KG1 (cell line): ENCODE data around the gene LANCL2.
"Not testable (repeated sequence)": the region's sequence is repeated elsewhere in the genome, so short reads cannot be mapped to it uniquely, and the experiment has no call there.

Source experiments
- DNase-seq: peaks from one replicate; lab custom pipeline; 2025; lab: John Stamatoyannopoulos, UW

The LANCL2 gene, protein sequence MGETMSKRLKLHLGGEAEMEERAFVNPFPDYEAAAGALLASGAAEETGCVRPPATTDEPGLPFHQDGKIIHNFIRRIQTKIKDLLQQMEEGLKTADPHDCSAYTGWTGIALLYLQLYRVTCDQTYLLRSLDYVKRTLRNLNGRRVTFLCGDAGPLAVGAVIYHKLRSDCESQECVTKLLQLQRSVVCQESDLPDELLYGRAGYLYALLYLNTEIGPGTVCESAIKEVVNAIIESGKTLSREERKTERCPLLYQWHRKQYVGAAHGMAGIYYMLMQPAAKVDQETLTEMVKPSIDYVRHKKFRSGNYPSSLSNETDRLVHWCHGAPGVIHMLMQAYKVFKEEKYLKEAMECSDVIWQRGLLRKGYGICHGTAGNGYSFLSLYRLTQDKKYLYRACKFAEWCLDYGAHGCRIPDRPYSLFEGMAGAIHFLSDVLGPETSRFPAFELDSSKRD

DNA sequence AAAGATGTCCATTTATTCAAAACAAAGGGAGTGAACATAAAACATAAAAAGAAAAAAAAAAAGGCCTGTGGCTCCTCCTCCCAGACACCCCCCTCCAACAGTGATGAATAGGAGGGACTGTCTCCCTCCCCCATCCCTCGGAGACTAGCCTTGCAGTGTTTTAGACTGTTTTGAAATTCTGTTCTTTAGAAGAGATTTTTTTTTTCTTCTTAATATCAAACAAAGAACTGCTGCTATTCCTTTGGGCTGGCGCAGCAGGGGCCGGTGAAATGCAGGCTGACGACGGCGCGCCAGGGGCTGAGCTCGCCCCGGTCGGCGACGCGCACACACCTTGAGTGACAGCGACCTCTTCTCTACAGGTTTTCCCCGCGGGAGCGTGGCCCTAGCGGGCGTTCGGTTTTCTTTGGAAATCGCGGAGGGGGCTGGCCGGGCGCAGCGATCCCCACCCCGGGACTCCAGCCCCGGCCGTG lies at the start of gene LANCL2:
TSS of gene LANCL2 (plus strand) at position 133 of the 470 bp plus-strand sequence. CDS start 689 bp downstream, outside the sequence.
- DNase-seq: peak; percentile 72

DNA sequence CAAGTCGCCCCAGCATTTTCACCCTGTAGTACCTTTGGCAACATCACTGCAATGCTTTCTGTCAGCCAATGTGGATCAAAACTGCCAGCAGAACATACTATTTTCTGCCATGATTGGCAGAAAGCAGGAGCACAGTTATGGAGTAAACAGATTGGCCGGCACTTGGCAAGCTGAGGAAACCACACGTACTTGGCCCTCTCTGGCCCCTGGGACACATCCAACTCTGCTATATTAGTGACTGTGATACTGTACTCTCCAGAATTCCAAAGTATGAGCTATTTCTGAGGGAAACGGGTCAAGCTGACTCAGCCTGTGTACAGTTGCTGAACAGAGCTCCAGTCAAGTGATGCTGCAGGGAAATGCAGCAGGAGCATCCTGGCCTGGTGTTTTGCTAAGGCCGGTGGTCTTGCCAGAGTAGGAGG lies 39.8 kb upstream of the LANCL2 start:
- no peak for DNase-seq

DNA sequence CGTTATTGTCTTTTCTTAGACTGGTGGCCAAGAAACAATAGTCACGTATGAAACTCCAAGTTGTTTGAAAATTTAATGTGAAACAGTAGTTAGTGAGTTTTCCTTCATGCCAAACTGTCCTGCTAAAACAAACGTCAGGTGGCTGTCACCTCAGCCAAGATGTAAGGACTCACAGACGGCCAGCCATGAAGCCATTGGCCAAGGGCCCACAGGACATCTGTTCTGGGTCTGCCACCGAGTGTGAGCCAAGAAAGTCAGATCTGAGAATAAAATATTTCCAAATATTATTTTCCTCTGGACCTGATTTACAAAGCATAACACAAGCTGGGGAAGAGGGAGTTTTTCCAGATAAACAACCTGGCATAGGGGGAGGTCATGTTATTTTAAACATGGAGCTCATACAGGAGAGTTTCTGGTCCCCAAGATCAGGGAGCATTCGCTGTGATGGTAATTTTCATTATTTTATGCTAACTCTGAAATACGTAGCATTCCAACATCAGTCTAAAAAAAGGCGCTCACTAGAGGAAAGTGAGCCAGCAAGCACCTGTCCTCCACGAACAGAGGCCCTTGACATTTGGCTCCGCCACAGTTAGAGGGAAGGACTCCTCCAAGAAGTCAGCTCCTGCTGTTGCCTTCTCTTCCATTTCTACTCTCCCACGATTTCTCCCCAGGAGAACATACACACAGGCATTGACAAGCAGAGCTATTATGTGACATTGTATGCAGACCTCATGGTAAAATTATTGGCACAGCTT lies 38.9 kb upstream of the LANCL2 start:
- no peak for DNase-seq

DNA sequence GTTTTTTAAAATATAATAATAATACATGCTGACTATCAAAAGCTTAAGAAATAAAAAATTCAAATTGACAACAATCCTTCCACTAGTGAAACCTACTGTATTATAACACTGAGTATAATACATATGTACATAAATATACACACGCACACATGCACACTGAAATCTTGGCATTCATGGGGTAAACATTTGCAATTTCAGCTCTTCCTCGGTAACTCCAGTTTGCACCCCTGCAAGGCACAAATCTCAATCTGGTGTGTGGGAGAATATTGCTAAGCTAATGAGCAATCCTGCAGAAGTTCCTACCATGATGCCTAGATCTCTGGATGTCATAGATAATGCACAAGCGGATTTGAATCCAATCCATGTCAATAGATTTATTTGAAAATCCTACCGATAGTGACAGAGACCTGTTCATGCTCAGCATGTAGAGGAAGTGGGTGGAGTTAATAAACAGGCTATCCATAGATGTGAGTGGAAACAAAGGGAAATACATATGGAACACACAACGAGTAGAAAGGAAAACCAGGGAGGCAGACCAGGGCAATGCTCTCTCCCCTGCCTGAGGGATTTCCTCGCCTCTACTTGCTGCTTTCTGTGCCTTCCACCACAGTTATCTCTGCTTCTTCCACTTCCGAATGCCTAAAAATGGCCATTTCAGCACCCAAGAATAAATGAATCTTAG lies 38.1 kb upstream of the LANCL2 start:
- no peak for DNase-seq

DNA sequence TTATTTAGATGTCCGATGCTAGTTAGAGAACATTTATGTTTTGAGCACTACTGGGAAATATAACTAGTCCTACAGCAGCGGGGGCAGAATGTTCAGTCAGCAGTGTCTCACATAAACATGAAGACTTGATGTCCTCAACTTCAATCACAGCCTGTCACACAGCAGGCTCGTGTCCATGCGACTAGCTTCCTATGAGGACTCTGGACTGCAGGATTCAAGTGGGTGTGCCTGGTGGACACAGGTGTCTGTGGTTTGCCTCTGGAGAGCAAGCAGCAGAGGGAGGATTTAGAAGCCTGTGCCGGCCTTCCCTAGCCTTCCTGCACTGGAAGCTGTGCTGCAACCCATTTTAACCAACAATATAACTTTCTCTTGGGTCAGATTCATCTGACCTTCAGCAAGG lies 30.0 kb upstream of the LANCL2 start:
- DNase-seq: no peak

DNA sequence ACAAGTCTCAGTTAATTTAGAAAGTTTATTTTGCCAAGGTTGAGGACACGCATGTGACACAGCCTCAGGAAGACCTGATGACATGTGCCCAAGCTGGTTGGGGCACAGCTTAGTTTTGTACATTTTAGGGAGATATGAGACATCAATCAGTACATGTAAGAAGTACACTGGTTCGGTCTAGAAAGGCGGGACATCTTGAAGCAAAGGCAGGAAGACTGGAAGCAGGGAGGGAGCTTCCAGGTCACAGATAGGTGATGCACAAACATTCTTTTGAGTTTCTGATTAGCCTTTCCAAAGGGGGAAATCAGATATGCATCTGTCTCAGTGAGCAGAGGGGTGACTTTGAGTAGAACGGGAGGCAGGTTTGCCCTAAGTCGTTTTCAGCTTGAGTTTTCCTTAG lies 29.4 kb upstream of the LANCL2 start:
- DNase-seq: no peak

DNA sequence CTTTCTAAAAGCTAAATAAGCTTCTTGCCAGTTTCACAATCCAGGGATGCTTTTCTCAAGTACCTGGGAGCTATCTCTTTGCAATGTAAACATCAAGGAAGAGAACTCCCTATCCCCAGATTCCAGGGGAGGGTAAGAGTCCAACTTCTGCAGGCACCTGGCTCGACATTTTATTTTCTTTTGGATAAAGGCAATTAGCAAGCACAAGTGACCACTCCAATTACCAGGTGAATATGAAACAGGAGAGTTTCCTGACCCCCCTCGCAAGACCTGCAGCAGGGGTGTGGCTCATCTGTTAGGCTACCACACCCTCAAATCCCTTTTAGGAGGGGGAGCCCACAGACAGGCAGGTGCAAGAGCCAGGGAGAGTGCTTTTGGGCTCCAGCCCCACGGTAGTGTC lies 28.6 kb upstream of the LANCL2 start:
- no peak for DNase-seq

DNA sequence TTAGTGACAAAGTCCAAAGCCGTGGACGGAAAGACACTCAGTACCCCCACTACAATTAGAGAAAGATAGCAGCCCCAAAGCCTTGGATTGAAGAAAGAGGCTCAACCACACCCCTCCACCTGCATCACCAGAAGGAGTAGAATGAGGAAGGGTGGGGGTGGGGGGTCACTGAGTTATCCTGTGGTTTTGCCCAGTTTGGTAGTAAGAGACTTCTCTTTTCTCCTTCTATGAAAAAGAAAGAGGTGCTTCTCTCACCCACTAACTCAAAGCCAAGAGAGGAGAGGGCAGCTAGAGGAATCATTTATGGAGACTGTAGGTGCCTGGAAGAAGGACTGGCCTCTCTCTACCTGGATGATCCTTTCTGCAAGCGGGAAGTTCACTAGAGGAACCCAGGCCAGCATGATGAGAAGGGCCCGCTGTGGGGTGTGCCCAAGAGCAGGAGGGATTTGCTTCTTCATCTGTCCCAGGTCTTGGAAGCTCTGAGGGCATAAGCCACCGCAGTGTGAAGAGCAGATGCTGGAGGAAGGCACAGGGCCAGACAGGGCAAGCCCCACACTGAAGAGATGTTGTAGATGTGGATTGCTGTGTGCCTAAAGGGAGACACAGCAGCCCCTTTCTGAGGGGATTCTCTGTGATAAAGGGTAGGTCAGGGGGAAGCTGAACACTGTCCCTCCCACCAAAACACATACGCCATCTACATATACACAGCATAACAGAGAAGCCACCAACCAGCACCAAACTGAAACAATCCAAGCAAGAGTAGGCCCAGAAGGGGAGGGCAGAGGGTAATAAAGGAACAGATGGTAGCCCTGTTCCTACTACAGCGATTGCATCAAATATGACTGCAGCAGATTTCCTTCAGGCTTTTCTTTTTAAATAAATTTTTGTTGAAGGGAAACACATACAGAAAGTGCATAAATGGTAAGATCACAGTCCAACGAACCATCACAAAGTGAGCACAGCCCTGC lies 25.8 kb upstream of the LANCL2 start:
- no peak for DNase-seq

DNA sequence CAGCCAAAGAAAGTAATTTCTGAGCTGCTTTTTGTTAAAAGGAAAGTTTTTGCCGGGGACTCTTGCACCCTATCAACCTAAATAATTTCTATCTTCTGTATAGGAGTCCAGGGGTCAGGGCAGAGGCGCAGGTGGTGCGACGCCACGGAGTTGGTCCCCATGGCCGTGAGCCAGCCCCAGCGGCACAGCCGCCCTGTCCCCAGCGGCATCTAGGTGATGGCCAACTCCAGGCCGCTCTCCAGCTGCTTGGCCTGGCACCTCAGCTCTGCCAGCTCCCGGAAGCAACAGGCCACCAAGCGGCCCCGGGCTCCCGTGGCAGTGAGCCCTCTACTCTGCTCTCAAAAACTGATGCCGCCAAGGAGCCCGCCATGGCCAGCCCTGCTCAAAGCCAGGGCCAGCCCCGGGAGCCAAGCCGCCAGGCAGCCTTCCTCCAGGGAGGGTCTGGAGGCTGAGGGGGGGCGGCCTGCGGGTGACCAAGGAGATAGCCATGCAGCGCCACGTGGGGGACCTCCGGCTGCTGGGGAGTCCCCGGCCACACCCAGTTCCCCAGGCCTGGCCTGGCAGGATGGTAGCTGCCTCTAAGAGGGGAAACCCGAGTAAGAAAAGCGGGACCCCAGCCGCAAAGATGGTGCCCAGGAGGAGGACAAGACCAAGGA lies 22.8 kb upstream of the LANCL2 start:
- DNase-seq: no peak

DNA sequence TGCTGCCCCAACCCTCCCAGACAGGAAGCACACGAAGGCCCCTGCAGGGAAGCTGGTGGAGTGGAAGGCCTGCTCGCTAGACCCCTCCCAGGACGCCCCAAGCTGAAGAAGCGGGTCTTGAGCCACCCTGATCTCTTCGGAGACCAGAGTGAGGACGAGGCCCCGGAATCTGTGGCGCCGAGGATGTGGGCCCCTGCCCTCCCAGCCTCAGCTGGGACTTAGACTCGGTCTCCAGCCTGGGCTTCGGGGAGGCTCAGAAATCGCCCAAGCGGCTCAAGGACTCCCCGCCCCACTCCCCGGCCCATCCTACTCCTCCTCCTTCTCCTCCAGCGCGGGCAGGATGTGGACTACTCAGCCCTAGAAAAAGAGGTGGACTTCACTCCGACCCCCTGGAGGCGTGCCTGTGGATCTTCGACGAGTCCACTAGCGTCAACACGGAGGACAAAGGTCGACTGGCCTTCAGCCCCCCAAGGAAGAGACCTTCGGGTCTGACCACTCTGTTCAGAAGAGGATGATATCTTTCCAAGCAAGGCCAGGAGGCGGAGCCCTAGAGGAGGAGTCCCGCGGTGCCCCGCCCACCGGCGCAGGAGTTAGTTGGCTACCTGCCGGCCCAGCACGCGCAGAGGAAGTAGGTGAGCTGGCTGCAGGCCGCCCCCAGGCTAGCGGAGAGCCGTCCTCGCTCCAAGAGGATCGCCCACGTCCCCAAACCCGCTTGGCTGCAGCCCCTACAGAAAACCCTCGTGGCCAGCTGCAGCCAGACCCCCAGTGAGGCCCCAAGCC lies 21.9 kb upstream of the LANCL2 start:
- no peak for DNase-seq

DNA sequence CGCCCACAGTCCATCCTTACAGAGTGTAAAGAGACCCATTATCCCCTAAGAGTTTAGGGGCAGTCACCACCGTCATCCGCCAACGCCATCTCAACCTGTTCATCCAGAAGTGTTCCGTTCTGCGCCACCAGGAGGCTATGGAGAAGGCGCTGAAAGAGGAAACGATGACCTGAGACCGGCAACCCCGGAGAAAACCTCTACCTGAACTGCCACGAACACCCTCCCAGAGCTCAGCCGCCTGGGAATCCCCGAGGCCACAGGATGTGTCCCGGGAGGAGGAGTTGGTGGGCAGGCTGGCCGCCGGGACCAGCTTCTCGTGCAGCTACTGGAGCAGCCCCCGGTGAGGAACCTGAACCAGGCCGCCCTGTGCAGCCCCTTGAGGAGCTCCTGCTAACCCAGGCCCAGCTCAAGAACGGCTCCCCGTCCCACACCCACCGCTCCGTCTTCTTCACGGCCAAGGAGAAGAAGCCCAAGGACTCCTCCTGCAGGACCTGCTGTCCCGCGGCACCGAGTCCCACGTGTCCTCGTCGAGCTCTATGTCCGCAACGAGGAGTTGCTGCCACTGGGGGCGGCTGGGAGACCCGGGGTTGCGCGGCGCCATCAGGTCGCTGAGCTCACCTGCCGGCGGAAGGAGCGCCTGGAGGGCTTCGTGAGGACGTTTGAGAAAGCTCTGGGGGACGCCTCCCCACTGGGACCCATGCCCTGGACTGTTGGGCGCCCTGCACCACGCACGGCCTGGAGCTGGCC lies 21.1 kb upstream of the LANCL2 start:
- DNase-seq: no peak

DNA sequence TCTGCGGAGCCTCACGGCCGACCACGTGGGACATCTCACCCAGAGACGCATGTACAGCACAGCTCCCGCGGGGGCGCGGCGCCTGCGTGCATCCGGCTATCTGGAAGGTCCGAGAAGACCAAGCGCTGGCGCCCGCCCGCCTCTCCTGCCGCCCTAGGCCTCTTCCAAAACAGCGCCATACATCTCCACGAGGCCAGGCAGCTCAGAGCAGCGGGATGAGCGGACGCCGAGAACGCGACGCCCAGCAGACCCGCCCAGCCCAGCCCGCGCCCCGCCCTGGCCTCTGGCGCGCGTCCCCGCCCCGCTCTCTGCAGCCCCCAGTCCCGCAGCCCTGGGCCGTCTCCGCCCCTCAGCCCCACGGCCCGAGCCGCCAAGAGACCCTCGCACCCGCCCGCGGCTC lies 20.3 kb upstream of the LANCL2 start:
- DNase-seq: no peak

DNA sequence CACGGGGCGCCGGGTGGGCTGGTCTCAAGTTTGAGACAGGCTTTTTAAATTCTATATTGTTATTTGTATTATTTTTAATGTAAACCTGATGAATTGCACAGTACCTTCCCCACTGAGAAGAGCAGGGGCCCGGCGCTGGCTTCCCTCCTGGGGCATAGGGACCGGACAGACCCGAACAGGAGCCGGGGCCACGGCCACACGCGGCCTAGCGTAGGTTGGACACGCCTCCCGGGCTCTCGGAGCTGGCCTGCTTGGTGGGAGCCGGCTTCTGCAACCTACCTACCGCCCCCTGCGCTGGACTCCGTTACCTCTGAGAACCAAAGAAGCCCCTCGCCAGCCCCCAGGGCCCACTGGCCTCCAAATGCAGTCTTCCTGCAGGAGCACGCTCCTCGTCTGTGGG lies 19.8 kb upstream of the LANCL2 start:
- DNase-seq: no peak

DNA sequence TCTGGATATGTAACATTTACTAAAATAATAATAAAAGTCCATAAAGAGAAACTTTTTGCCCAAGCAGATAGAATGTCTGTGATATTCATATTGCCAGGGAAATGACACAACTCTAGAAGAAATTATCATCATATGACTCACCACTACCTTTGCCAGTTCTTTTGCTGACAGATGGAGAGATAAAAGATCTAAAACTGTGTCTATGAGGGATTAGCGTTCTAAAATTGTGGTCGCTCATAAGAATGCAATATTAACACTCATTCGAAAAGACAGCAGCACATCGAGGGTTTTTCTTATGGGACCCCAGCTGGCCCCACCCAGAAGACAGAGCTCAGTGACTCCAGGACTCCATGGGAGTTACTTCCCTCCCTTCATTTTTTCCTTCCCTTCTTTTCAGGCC lies 16.6 kb upstream of the LANCL2 start:
- DNase-seq: no peak

DNA sequence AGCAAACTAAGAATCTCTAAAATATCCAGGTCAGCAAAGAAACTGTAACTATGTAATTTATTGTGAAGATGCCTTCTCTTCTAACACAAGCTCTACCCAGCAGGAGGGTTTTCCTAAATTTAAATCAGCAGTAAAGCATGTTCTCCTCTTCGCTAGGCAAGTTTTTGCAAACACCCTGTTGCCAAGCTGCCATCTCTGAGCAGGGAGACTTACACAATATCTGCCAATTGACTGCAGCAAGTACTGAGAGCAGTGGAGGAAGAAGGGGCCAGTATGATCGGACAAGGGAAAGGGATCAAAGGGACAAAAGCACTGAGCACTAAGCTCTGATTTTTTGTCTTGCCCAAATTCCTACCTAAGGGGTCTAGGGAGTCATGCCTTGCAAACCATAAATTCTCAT lies 16.0 kb upstream of the LANCL2 start:
- DNase-seq: no peak

DNA sequence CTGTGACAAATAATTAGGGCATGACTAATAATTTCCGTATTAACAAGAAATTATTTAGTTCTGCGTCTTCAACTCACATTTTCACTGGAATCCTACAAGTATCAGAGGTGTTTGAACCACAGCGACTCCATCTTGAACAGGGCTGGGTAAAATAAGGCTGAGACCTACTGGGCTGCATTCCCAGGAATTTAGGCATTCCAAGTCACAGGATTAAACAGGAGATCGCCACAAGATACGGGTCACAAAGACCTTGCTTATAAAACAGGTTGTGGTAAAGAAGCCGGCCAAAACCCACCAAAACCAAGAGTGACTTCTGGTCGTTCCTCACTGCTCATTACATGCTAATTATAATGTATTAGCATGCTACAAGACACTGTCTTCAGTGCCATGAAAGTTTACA lies 14.9 kb upstream of the LANCL2 start:
- DNase-seq: no peak

DNA sequence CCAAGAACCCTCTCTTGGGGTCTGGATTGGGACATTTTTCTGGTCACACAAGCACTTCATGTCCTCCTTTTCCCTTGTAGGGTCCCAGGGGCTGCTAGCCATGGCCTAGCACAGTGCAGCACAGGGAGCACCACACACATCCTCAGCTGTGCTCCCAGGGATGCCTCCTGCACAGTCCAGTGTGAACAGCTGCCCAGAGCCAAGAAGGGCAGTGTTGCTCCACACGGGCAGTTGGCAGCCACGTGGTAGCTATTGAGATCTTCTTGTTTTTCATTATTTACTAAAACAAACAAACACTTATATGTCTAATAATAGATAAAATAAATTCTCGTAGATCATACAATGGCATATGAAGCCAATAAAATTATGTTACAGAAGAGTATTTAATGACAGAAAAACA lies 13.9 kb upstream of the LANCL2 start:
- DNase-seq: no peak

DNA sequence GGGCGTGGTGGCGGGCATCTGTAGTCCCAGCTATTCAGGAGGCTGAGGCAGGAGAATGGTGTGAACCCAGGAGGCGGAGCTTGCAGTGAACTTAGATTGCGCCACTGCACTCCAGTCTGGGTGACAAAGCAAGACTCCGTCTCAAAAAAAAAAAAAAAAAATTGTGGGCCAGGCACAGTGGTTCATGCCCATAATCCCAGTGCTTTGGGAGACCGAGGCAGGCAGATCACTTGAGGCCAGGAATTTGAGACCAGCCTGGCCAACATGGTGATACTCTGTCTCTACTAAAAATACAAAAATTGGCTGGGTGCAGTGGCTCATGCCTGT lies 12.2 kb upstream of the LANCL2 start:
- DNase-seq: not testable (repeated sequence)

DNA sequence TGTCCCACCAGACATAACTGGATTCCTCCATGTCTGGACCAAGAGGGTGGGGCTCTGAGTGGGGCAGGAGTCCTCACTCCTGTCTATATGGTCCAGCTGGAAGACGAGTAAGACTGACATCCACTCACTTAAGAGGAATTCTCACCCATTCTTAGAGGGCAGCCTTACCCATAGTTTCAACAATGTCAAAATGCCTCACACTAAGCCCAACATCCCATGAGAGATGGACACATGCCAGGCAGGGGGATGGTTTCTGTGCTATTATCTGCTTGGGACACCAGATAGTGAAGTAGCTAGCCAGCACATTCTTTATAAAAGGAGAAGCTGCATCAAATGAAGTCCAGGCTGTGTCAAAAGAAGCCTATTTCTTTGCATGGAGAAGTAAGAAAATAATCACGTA lies 4.7 kb upstream of the LANCL2 start:
- DNase-seq: no peak

DNA sequence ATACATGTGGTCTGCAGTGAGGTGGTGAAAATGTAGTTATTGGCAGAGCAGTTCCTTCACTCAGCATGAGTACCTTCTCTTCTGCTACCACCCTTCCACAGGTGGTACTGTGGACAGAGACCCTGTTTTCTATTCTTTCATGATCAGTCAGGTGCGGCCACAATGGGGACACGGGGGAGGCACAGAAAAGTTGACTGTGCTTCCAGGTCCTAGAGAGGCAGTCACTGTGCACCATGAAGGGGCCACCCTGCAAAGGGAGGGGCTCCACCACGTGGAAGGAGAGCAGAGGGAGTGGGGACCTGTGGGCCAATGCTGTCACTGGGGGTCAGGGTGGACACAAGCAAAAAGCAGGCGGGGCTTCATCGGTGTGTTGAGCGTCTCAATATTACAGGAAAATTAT lies 3.6 kb upstream of the LANCL2 start:
- no peak for DNase-seq
